HepG2 (cell line): ENCODE measurements around the gene AFAP1L2. TPM values are rescaled to one million over a fixed set of nuclear protein-coding genes. Genes with fewer than 3 reads are reported as not detected.

Experiments used
- ATAC-seq: fragments of 200-7000 bp; cut with Tn5 transposase; 3 replicates; pipeline ENCODE4 v1.9.1; 2020; ENCODE audit warnings: mild to moderate bottlenecking, moderate library complexity
- BruUV-seq: library from RNA; stranded (reverse); fragments of 400-500 nt; replicated peaks from 2 replicates; lab custom pipeline; 2021; lab: Mats Ljungman, UMichigan
- CTCF ChIA-PET: fragments of 300-600 bp; formaldehyde crosslinking; extraction: SDS; loops from one replicate; lab custom pipeline; 2021; ENCODE audit warnings: low total read pairs, inconsistent platforms, low intra/inter-chr PET ratio; lab: Yijun Ruan, JAX
- POLR2A ChIA-PET: fragments of 350-600 bp; sonication (Branson Sonifier 250); formaldehyde crosslinking; loops from one replicate; lab custom pipeline; 2020; ENCODE audit warnings: antibody characterized with exemption, inconsistent platforms; lab: Yijun Ruan, JAX
- DNase-seq: peaks from one replicate; pipeline ENCODE4 v3.0.0-alpha.2; 2015; ENCODE audit warnings: low spot score
- FAIRE-seq: peaks from 3 replicates; lab custom pipeline; 2011; peaks lifted over from hg19 to GRCh38; lab: Jason Lieb, UNC
- H2AFZ ChIP-seq: one replicate; pipeline ENCODE4 v1.6.1; 2011; ENCODE audit warnings: low read length, inconsistent platforms
- H3K27ac ChIP-seq: fragments of 300-600 bp; 3 replicates; pipeline ENCODE4 v1.8.0; 2011; ENCODE audit warnings: mixed run types, mild to moderate bottlenecking, mixed read lengths, low read length, inconsistent platforms; ENCODE audit not compliant: insufficient read depth; ENCODE audit errors: extremely low read length
- H3K27me3 ChIP-seq, 2 experiments: fragments of 200-600 bp in 1 of 2; 2 replicates in 1 of 2; 3 replicates in 1 of 2; pipeline versions ENCODE4 v1.6.0 to v1.8.0; 2011; ENCODE audit warnings: low read length in 2 of 2, mild to moderate bottlenecking in 2 of 2, moderate library complexity in 2 of 2, inconsistent platforms in 1 of 2; ENCODE audit not compliant: insufficient read depth in 2 of 2, control insufficient read depth in 1 of 2
- H3K36me3 ChIP-seq, 2 experiments: fragments of 200-600 bp in 1 of 2; replicated peaks in 1 of 2; 2 replicates in 1 of 2; 3 replicates in 1 of 2; pipeline versions ENCODE4 v1.5.1 to v1.8.0; 2011; ENCODE audit warnings: low read length in 2 of 2, inconsistent platforms in 1 of 2; ENCODE audit not compliant: insufficient read depth in 2 of 2, control insufficient read depth in 1 of 2
- H3K4me1 ChIP-seq: 2 replicates; pipeline ENCODE4 v1.5.1; 2012; ENCODE audit warnings: low read length, inconsistent platforms; ENCODE audit not compliant: insufficient read depth
- H3K4me2 ChIP-seq: 2 replicates; pipeline ENCODE4 v1.6.0; 2011; ENCODE audit warnings: low read depth, low read length, inconsistent platforms
- H3K4me3 ChIP-seq, 3 experiments: fragments of 200-600 bp in 1 of 3; sonication (generic), shearing (Covaris generic) in 1 of 3; replicated peaks in 1 of 3; 2 replicates each; pipeline ENCODE4 v1.5.1; 2011 to 2016; ENCODE audit warnings: low read length in 3 of 3, inconsistent platforms in 2 of 3, low read depth in 2 of 3, mild to moderate bottlenecking in 2 of 3, control low read depth in 1 of 3, mixed read lengths in 1 of 3; ENCODE audit not compliant: insufficient read depth in 1 of 3
- H3K79me2 ChIP-seq: one replicate; pipeline ENCODE4 v1.6.1; 2011; ENCODE audit warnings: low read length, inconsistent platforms; ENCODE audit not compliant: insufficient read depth
- H3K9ac ChIP-seq: 2 replicates; pipeline ENCODE4 v1.6.0; 2011; ENCODE audit warnings: mild to moderate bottlenecking, low read depth, low read length, inconsistent platforms; ENCODE audit not compliant: insufficient read depth
- H3K9me3 ChIP-seq: 2 replicates; pipeline ENCODE4 v1.5.1; 2012; ENCODE audit warnings: mild to moderate bottlenecking, low read length
- H4K20me1 ChIP-seq: 2 replicates; pipeline ENCODE4 v1.6.0; 2011; ENCODE audit warnings: inconsistent platforms, mild to moderate bottlenecking, low read length, moderate library complexity; ENCODE audit not compliant: insufficient read depth
- ATRX ChIP-seq: sonication (generic); formaldehyde crosslinking; IDR thresholded peaks from 2 replicates; pipeline ENCODE4 v1.4.0; 2020; ENCODE audit warnings: missing genetic modification reagents, borderline replicate concordance
- KDM2A ChIP-seq: sonication (generic); formaldehyde crosslinking; IDR thresholded peaks from 2 replicates; pipeline ENCODE4 v1.4.0; 2020; ENCODE audit warnings: low read depth, missing genetic modification reagents, borderline replicate concordance
- NR2F2 ChIP-seq: IDR thresholded peaks from 2 replicates; pipeline ENCODE4 v1.6.1; 2012; ENCODE audit warnings: low read depth, inconsistent platforms, borderline replicate concordance
- RXRB ChIP-seq: IDR thresholded peaks from 2 replicates; pipeline ENCODE4 v1.6.1; 2016; ENCODE audit warnings: borderline replicate concordance, missing genetic modification reagents, missing compliant biosample characterization
- ZKSCAN1 ChIP-seq: fragments of 150-350 bp; IDR thresholded peaks from 2 replicates; pipeline ENCODE4 v1.6.1; 2014; ENCODE audit warnings: low read length
- ZMYM3 ChIP-seq: sonication (generic); formaldehyde crosslinking; IDR thresholded peaks from 2 replicates; pipeline ENCODE4 v1.5.1; 2020; ENCODE audit warnings: mild to moderate bottlenecking, missing genetic modification reagents
- ZNF205 ChIP-seq: IDR thresholded peaks from 2 replicates; pipeline ENCODE4 v1.6.1; 2018; ENCODE audit warnings: missing biosample characterization, missing genetic modification reagents
- ZSCAN21 ChIP-seq: sonication (generic); formaldehyde crosslinking; IDR thresholded peaks from 2 replicates; pipeline ENCODE4 v1.8.0; 2022; ENCODE audit warnings: mild to moderate bottlenecking, missing genetic modification reagents, moderate library complexity, borderline replicate concordance
- WGBS: methylation state at CpG from one replicate; pipeline ENCODE4 v1.1.6; 2017; ENCODE audit warnings: low lambda C conversion rate; 5-methylcytosine and 5-hydroxymethylcytosine counted together
- in situ Hi-C: cut with HindIII; loops from 2 replicates; pipeline ENCODE4 v1.10.0; 2017; ENCODE audit warnings: low pct_unique_long_range_greater_than_20kb; ENCODE audit not compliant: extremely low pct_ligation_motif_present
- intact Hi-C: fragments of 100-400 bp; cut with micrococcal nuclease; formaldehyde crosslinking; loops from one replicate; pipeline ENCODE4 v1.10.0; 2022; ENCODE audit not compliant: unreplicated experiment
- polyA plus RNA-seq, 8 experiments: library from polyadenylated mRNA; depleted of rRNA in 3 of 8; stranded (reverse) in 7 of 8; unstranded in 1 of 8; fragments of >200 nt; fragmentation: Illumina TruSeq in 4 of 8; extraction: Trizol in 4 of 8; gene quantifications; 2 replicates each; pipeline versions ENCODE4 v1.2.1 to v1.2.3, GENCODE V29; 2011 to 2016; ENCODE audit warnings: low read depth in 4 of 8, missing spikeins in 1 of 8, mixed read lengths in 1 of 8; ENCODE audit not compliant: insufficient read depth in 1 of 8
- total RNA-seq, 5 experiments: library from RNA; depleted of rRNA; stranded (reverse); fragments of >200 nt; fragmentation: Illumina TruSeq; extraction: Trizol; gene quantifications; 2 replicates each; pipeline ENCODE4 v1.2.3, GENCODE V29; 2016; ENCODE audit warnings: low read depth in 1 of 5
- TF ChIP-seq, protein P1 (sequence below): sonication (generic); formaldehyde crosslinking; IDR thresholded peaks from 2 replicates; pipeline ENCODE4 v1.9.0; 2021; ENCODE audit warnings: missing genetic modification reagents, mild to moderate bottlenecking, borderline replicate concordance
- TF ChIP-seq, protein P2 (sequence below): sonication (generic); formaldehyde crosslinking; IDR thresholded peaks from 2 replicates; pipeline ENCODE4 v1.8.0; 2023; ENCODE audit warnings: mild to moderate bottlenecking, missing genetic modification reagents
- TF ChIP-seq, protein P3 (sequence below): sonication (generic); formaldehyde crosslinking; conservative IDR thresholded peaks from 2 replicates; pipeline ENCODE4 v1.8.1; 2023; ENCODE audit warnings: missing genetic modification reagents
- TF ChIP-seq, protein P4 (sequence below), 2 experiments: fragments of 450-650 bp in 1 of 2; sonication (generic) in 1 of 2; formaldehyde crosslinking in 1 of 2; IDR thresholded peaks; 2 replicates each; pipeline versions ENCODE4 v1.6.1 to v1.8.0; 2016 to 2022; ENCODE audit warnings: antibody characterized with exemption in 1 of 2, mild to moderate bottlenecking in 1 of 2, missing genetic modification reagents in 1 of 2

Gene AFAP1L2
- total and polyA plus RNA-seq, 2 of the 13 experiments (the other 11 are each of a cell fraction or from before 2014, with no cell fraction given): not detected

DNA sequence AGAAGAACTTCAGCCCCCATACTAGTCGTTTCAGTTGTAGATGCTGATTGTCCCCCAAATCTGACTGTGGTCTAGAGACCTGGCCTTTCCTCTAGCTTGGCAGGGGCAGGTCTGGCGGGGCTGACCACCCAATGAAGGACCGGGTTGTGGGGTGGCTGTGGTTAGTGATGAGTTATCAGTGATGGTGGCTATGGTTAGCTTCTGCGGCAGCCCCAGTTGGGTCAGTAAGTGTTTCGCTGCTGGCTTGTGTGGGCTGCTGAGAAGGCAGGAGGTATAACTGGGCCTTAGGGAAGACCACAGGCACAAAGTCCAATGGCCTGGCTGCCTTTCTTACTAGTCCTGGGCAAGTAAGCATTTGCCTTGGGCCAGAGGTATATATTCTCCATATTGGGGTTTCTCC lies 143.9 kb downstream of the AFAP1L2 start:
- FAIRE-seq (no peak), ATAC-seq (no peak), DNase-seq (no peak)
- H4K20me1 ChIP-seq: no peaks in the 10 kb centered on the region
- BruUV-seq: no TSS peak
- H3K4me3 ChIP-seq: no peak overlapping the region
- no peak overlapping the region for H2AFZ ChIP-seq
- no peak overlapping the region for H3K27ac ChIP-seq
- H3K36me3 ChIP-seq: no peaks in the 10 kb centered on the region
- H3K9me3 ChIP-seq: no peaks in the 10 kb centered on the region
- intact Hi-C loops (no loop called here), in situ Hi-C loops (no loop called here)
- H3K27me3 ChIP-seq: no peaks in the 10 kb centered on the region
- ChIA-PET POLR2A (no interaction called here), CTCF (no interaction called here)
- whole genome bisulfite sequencing: 48% methylated on average over 4 of the region's 5 CpGs
- H3K4me1 ChIP-seq: no peaks in the 10 kb centered on the region
- H3K9ac ChIP-seq: no peak overlapping the region
- no peak overlapping the region for H3K4me2 ChIP-seq
- no peaks in the 10 kb centered on the region for H3K79me2 ChIP-seq
- TF ChIP-seq, protein P1, sequence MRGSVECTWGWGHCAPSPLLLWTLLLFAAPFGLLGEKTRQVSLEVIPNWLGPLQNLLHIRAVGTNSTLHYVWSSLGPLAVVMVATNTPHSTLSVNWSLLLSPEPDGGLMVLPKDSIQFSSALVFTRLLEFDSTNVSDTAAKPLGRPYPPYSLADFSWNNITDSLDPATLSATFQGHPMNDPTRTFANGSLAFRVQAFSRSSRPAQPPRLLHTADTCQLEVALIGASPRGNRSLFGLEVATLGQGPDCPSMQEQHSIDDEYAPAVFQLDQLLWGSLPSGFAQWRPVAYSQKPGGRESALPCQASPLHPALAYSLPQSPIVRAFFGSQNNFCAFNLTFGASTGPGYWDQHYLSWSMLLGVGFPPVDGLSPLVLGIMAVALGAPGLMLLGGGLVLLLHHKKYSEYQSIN (CRISPR knock-in tag): no peak
- no peak for TF ChIP-seq KDM2A (CRISPR knock-in tag)
- TF ChIP-seq RXRB (CRISPR knock-in tag): no peak
- no peak for TF ChIP-seq ZSCAN21 (CRISPR knock-in tag)
- TF ChIP-seq, protein P2, sequence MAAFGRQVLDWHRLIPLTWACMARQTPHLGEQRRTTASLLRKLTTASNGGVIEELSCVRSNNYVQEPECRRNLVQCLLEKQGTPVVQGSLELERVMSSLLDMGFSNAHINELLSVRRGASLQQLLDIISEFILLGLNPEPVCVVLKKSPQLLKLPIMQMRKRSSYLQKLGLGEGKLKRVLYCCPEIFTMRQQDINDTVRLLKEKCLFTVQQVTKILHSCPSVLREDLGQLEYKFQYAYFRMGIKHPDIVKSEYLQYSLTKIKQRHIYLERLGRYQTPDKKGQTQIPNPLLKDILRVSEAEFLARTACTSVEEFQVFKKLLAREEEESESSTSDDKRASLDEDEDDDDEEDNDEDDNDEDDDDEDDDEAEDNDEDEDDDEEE (CRISPR knock-in tag): no peak
- TF ChIP-seq NR2F2: no peak
- TF ChIP-seq, protein P3, sequence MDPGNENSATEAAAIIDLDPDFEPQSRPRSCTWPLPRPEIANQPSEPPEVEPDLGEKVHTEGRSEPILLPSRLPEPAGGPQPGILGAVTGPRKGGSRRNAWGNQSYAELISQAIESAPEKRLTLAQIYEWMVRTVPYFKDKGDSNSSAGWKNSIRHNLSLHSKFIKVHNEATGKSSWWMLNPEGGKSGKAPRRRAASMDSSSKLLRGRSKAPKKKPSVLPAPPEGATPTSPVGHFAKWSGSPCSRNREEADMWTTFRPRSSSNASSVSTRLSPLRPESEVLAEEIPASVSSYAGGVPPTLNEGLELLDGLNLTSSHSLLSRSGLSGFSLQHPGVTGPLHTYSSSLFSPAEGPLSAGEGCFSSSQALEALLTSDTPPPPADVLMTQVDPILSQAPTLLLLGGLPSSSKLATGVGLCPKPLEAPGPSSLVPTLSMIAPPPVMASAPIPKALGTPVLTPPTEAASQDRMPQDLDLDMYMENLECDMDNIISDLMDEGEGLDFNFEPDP (CRISPR knock-in tag): no peak
- TF ChIP-seq, protein P4, sequence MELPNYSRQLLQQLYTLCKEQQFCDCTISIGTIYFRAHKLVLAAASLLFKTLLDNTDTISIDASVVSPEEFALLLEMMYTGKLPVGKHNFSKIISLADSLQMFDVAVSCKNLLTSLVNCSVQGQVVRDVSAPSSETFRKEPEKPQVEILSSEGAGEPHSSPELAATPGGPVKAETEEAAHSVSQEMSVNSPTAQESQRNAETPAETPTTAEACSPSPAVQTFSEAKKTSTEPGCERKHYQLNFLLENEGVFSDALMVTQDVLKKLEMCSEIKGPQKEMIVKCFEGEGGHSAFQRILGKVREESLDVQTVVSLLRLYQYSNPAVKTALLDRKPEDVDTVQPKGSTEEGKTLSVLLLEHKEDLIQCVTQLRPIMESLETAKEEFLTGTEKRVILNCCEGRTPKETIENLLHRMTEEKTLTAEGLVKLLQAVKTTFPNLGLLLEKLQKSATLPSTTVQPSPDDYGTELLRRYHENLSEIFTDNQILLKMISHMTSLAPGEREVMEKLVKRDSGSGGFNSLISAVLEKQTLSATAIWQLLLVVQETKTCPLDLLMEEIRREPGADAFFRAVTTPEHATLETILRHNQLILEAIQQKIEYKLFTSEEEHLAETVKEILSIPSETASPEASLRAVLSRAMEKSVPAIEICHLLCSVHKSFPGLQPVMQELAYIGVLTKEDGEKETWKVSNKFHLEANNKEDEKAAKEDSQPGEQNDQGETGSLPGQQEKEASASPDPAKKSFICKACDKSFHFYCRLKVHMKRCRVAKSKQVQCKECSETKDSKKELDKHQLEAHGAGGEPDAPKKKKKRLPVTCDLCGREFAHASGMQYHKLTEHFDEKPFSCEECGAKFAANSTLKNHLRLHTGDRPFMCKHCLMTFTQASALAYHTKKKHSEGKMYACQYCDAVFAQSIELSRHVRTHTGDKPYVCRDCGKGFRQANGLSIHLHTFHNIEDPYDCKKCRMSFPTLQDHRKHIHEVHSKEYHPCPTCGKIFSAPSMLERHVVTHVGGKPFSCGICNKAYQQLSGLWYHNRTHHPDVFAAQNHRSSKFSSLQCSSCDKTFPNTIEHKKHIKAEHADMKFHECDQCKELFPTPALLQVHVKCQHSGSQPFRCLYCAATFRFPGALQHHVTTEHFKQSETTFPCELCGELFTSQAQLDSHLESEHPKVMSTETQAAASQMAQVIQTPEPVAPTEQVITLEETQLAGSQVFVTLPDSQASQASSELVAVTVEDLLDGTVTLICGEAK (IDR thresholded peaks at IDR 0.05): no peak
- TF ChIP-seq, protein P4 (CRISPR knock-in tag; IDR thresholded peaks at IDR 0.05): no peak
- TF ChIP-seq ZKSCAN1: no peak
- TF ChIP-seq ZMYM3 (CRISPR knock-in tag): no peak
- TF ChIP-seq ZNF205 (CRISPR knock-in tag): no peak
- TF ChIP-seq ATRX (CRISPR knock-in tag): no peak
